Tibial nerve (tissue), 4 donors: ENCODE results near the gene JAML. TPM values are rescaled to one million over a fixed set of nuclear protein-coding genes. Genes with fewer than 3 reads are reported as not detected.

Experiments used
- DNase-seq, 2 donors: peaks; one replicate each; pipeline ENCODE4 v3.0.0-alpha.2; 2019; ENCODE audit warnings: low spot score in 2 of 2
- H3K27ac ChIP-seq, 4 donors: fragments of 200-600 bp; sonication (generic) in 3 of 4; one replicate each; pipeline ENCODE4 v1.5.1; 2017 to 2019; ENCODE audit warnings: mild to moderate bottlenecking in 1 of 4
- H3K27me3 ChIP-seq, 2 donors: fragments of 200-600 bp; sonication (generic) in 1 of 2; one replicate each; pipeline versions ENCODE4 v1.5.1 to v1.6.0; 2017 to 2019
- H3K36me3 ChIP-seq, 3 donors: fragments of 200-600 bp; sonication (generic); one replicate each; pipeline ENCODE4 v1.5.1; 2018 to 2019
- H3K4me1 ChIP-seq, 4 donors: fragments of 200-600 bp; sonication (generic) in 3 of 4; one replicate each; pipeline ENCODE4 v1.5.1; 2017 to 2019
- H3K4me3 ChIP-seq, 4 donors: fragments of 200-600 bp; sonication (generic) in 3 of 4; one replicate each; pipeline ENCODE4 v1.5.1; 2017 to 2019; ENCODE audit warnings: mild to moderate bottlenecking in 1 of 4, moderate library complexity in 1 of 4
- H3K9me3 ChIP-seq, 4 donors: fragments of 200-600 bp; sonication (generic) in 3 of 4; one replicate each; pipeline ENCODE4 v1.5.1; 2017 to 2019
- CTCF ChIP-seq, 5 experiments: fragments of 200-600 bp in 3 of 5; fragments of 450-650 bp in 2 of 5; sonication (generic) in 3 of 5; IDR thresholded peaks; one replicate each; pipeline ENCODE4 v1.5.1; 2016 to 2019; ENCODE audit warnings: antibody characterized with exemption in 5 of 5, mild to moderate bottlenecking in 3 of 5, moderate library complexity in 2 of 5
- EP300 ChIP-seq, 2 donors: sonication (generic); formaldehyde crosslinking; IDR thresholded peaks; one replicate each; pipeline ENCODE4 v1.6.1; 2017; ENCODE audit warnings: antibody characterized with exemption in 2 of 2, mild to moderate bottlenecking in 1 of 2
- POLR2A ChIP-seq, 2 donors: fragments of 450-650 bp; IDR thresholded peaks; one replicate each; pipeline ENCODE4 v1.6.1; 2017; ENCODE audit warnings: antibody characterized with exemption in 2 of 2, mild to moderate bottlenecking in 2 of 2, moderate library complexity in 2 of 2
- whole genome bisulfite sequencing, 2 donors: methylation state at CpG; one replicate each; pipeline ENCODE4 v1.1.5; 2018; 5-methylcytosine and 5-hydroxymethylcytosine counted together
- small RNA-seq: library from RNA; depleted of rRNA; stranded (forward); fragments of <200 nt; gene quantifications from one replicate; pipeline ENCODE3, GENCODE V24; 2016
- total RNA-seq, 4 donors: library from RNA; depleted of rRNA; stranded (reverse); fragments of >200 nt; gene quantifications; one replicate each; pipeline ENCODE4 v1.1.0, GENCODE V29; 2016

Gene JAML
- total RNA-seq, 4 donors from 2014 or later = 0.60 to 4.5 (median 3.9) TPM

GRCh38 chr11:118144301-118145268 is 80.2 kb downstream of the JAML start:
- no peak overlapping the region for H3K27ac ChIP-seq
- no peak overlapping the region for H3K4me3 ChIP-seq
- H3K27me3 ChIP-seq = peaks cover 0 to 52% of the 10 kb centered on the region in 2 donors
- WGBS, 2 donors = 56% methylated on average over 18 to 20 of the region's 20 CpGs
- TF ChIP-seq POLR2A (IDR thresholded peaks at IDR 0.05) (no peak), EP300 (IDR thresholded peaks at IDR 0.05) (no peak), CTCF (IDR thresholded peaks at IDR 0.05) (no peak)
- H3K9me3 ChIP-seq = no peaks in the 10 kb centered on the region
- H3K36me3 ChIP-seq = no peaks in the 10 kb centered on the region
- H3K4me1 ChIP-seq = peaks cover 0 to 14% (median 6%) of the 10 kb centered on the region in 4 donors
- no peak for DNase-seq

Small RNA genes within 50 kb of the gene (small RNA-seq; reads per million reads assigned to genes)
- gene HSPE1P18 = not detected

Other genes starting within 250 kb of the JAML start
- gene IL10RA, start 238.6 kb downstream of the JAML start, total RNA-seq = 10 to 100 TPM; 16.7 to 42.0 (median 25.9) TPM
- gene TMPRSS4, start 147.9 kb downstream of the JAML start, total RNA-seq = not detected
- gene SMIM35, start 138.0 kb downstream of the JAML start, total RNA-seq = not detected
- 1 to 10 TPM in 2 of 4 donors, under 1 TPM in 2; 0.66 to 4.1 (median 1.1) TPM for gene SCN4B, start 72.2 kb downstream of the JAML start, total RNA-seq
- 1 to 10 TPM in 1 of 4 donors, under 1 TPM in 2, not detected in 1; 0.78 to 1.3 (median 0.87) TPM for gene SCN2B, start 48.4 kb downstream of the JAML start, total RNA-seq
- 1 to 10 TPM in 3 of 4 donors, under 1 TPM in 1; 0.87 to 3.1 (median 1.9) TPM for gene MPZL3, start 27.4 kb upstream of the JAML start, total RNA-seq
- gene MPZL2, start 39.3 kb upstream of the JAML start, total RNA-seq = 10 to 100 TPM in 3 of 4 donors, 1 to 10 TPM in 1; 6.7 to 53.7 (median 27.0) TPM
- 1 to 10 TPM in 1 of 4 donors, under 1 TPM in 2, not detected in 1; 0.78 to 3.6 (median 0.90) TPM for gene CD3E, start 79.7 kb upstream of the JAML start, total RNA-seq
- 1 to 10 TPM in 1 of 4 donors, not detected in 3; 1.1 TPM for gene CD3D, start 117.7 kb upstream of the JAML start, total RNA-seq
- gene CD3G, start 119.3 kb upstream of the JAML start, total RNA-seq = 1 to 10 TPM in 2 of 4 donors, under 1 TPM in 1, not detected in 1; 0.44 to 1.5 (median 1.4) TPM
- 10 to 100 TPM; 38.4 to 48.5 (median 41.4) TPM for gene UBE4A, start 134.6 kb upstream of the JAML start, total RNA-seq
- 10 to 100 TPM; 22.4 to 51.5 (median 34.4) TPM for gene ATP5MG, start 176.6 kb upstream of the JAML start, total RNA-seq
- 100 to 1,000 TPM in 1 of 4 donors, 10 to 100 TPM in 3; 78.6 to 101 (median 86.8) TPM for gene KMT2A, start 211.5 kb upstream of the JAML start, total RNA-seq